ENCODE data around the gene CDH22. TPM values are rescaled to one million over a fixed set of nuclear protein-coding genes. Genes with fewer than 3 reads are reported as not detected.

Gene CDH22
- total and polyA plus RNA-seq, 2 donors (not counting 1 experiment from before 2014, with no cell fraction given): not detected

- H3K27me3 ChIP-seq (ENCODE audit: control insufficient read depth, insufficient read depth, low read length): peaks cover 17% of the 10 kb centered on the region
- H3K9ac ChIP-seq (ENCODE audit: insufficient read depth, low read length): no peak overlapping the region
These were observed 21.9 kb upstream of the CDH22 start for GRCh38 chr20:46330072-46330763.

DNA sequence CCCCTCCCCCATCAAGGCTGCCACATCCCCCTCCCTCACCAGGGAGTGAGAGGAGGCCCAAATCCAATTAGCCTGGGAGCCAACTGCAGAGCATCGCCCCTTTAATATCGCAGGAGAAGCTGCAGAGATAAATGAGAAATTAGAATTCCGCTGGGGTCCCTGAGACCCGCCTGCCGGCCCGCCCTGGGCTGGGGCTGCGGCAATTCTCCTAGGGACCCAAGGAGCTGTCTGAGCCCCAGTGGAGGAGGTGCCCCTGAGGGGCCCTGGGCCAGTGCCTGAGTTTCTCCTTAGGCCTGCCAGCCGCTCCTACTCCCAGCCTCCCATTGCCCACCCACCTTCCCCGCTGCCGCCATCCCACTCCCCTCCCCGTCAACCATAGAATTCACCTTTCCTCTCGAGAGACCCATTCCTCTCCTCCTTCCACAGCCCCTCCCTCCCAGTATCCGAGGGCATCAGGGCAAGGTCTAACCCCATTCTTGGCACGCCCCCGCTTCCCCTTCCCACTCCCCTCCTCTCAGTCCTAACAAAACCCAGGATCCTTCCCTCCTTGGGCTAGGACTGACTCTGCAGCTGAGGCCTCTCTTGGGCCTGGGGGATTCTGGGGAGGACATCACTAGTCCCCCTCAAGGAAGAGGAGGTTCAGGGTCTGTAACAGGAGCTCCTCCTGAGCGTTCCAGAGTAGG is 20.0 kb upstream of the CDH22 start:
- DNase-seq (ENCODE audit: low read depth in 2 of 2): no peak
- H3K27ac ChIP-seq (ENCODE audit: insufficient read depth, low read length): no peak overlapping the region
- H2AFZ ChIP-seq (ENCODE audit: low read length): no peak overlapping the region
- H3K27me3 ChIP-seq (ENCODE audit: control insufficient read depth, insufficient read depth, low read length): peaks cover 11% of the 10 kb centered on the region
- H3K9ac ChIP-seq (ENCODE audit: insufficient read depth, low read length): no peak overlapping the region
- TF ChIP-seq EZH2 (IDR thresholded peaks at IDR 0.05; ENCODE audit: low read length, missing control alignments): no peak
- TF ChIP-seq CTCF (conservative IDR thresholded peaks at IDR 0.05 in 1 of 2, IDR thresholded peaks at IDR 0.05 in 1 of 2; ENCODE audit: low read depth in 1 of 2, low read length in 2 of 2): no peak
- H3K4me3 ChIP-seq (replicated peaks in 1 of 4; ENCODE audit: control extremely low read depth in 1 of 4, insufficient read depth in 1 of 4, low read depth in 3 of 4, low read length in 4 of 4): no peak overlapping the region
- no peak overlapping the region for H3K4me2 ChIP-seq (ENCODE audit: extremely low read depth, insufficient read depth, low read length)
- no peaks in the 10 kb centered on the region for H3K36me3 ChIP-seq (ENCODE audit: control insufficient read depth, insufficient read depth, low read length)
- no peaks in the 10 kb centered on the region for H4K20me1 ChIP-seq (ENCODE audit: control insufficient read depth, extremely low read depth, insufficient read depth, low read length)
- no peaks in the 10 kb centered on the region for H3K4me1 ChIP-seq (ENCODE audit: control insufficient read depth, extremely low read depth, insufficient read depth, low read length)
- no peaks in the 10 kb centered on the region for H3K9me3 ChIP-seq (ENCODE audit: control insufficient read depth, insufficient read depth, low read depth, low read length)
- H3K79me2 ChIP-seq (ENCODE audit: control insufficient read depth, insufficient read depth, low read length): no peaks in the 10 kb centered on the region

More at GRCh38 chr20:46330072-46330763, 21.9 kb upstream of the CDH22 start:
- H3K4me1 ChIP-seq (ENCODE audit: control insufficient read depth, extremely low read depth, insufficient read depth, low read length): no peaks in the 10 kb centered on the region
- H3K4me3 ChIP-seq (replicated peaks in 1 of 4; ENCODE audit: control extremely low read depth in 1 of 4, insufficient read depth in 1 of 4, low read depth in 3 of 4, low read length in 4 of 4): no peak overlapping the region
- H3K27ac ChIP-seq (ENCODE audit: insufficient read depth, low read length): no peak overlapping the region
- no peak overlapping the region for H2AFZ ChIP-seq (ENCODE audit: low read length)
- no peak overlapping the region for H3K4me2 ChIP-seq (ENCODE audit: extremely low read depth, insufficient read depth, low read length)
- TF ChIP-seq EZH2 (IDR thresholded peaks at IDR 0.05; ENCODE audit: low read length, missing control alignments) (no peak), CTCF (conservative IDR thresholded peaks at IDR 0.05 in 1 of 2, IDR thresholded peaks at IDR 0.05 in 1 of 2; ENCODE audit: low read depth in 1 of 2, low read length in 2 of 2) (no peak)
- no peak for DNase-seq (ENCODE audit: low read depth in 2 of 2)
- no peaks in the 10 kb centered on the region for H4K20me1 ChIP-seq (ENCODE audit: control insufficient read depth, extremely low read depth, insufficient read depth, low read length)
- no peaks in the 10 kb centered on the region for H3K9me3 ChIP-seq (ENCODE audit: control insufficient read depth, insufficient read depth, low read depth, low read length)
- H3K79me2 ChIP-seq (ENCODE audit: control insufficient read depth, insufficient read depth, low read length): no peaks in the 10 kb centered on the region
- H3K36me3 ChIP-seq (ENCODE audit: control insufficient read depth, insufficient read depth, low read length): no peaks in the 10 kb centered on the region

GRCh38 chr20:46327557-46327956 is 19.3 kb upstream of the CDH22 start:
- no peak for DNase-seq (ENCODE audit: low read depth in 2 of 2)
- peaks cover 12% of the 10 kb centered on the region for H3K27me3 ChIP-seq (ENCODE audit: control insufficient read depth, insufficient read depth, low read length)

More at GRCh38 chr20:46327557-46327956, 19.3 kb upstream of the CDH22 start:
- no peak overlapping the region for H3K4me2 ChIP-seq (ENCODE audit: extremely low read depth, insufficient read depth, low read length)
- no peak overlapping the region for H3K9ac ChIP-seq (ENCODE audit: insufficient read depth, low read length)
- H2AFZ ChIP-seq (ENCODE audit: low read length): no peak overlapping the region
- H3K79me2 ChIP-seq (ENCODE audit: control insufficient read depth, insufficient read depth, low read length): no peaks in the 10 kb centered on the region
- H3K9me3 ChIP-seq (ENCODE audit: control insufficient read depth, insufficient read depth, low read depth, low read length): no peaks in the 10 kb centered on the region
- no peak overlapping the region for H3K4me3 ChIP-seq (replicated peaks in 1 of 4; ENCODE audit: control extremely low read depth in 1 of 4, insufficient read depth in 1 of 4, low read depth in 3 of 4, low read length in 4 of 4)
- TF ChIP-seq EZH2 (IDR thresholded peaks at IDR 0.05; ENCODE audit: low read length, missing control alignments) (no peak), CTCF (conservative IDR thresholded peaks at IDR 0.05 in 1 of 2, IDR thresholded peaks at IDR 0.05 in 1 of 2; ENCODE audit: low read depth in 1 of 2, low read length in 2 of 2) (no peak)
- H3K27ac ChIP-seq (ENCODE audit: insufficient read depth, low read length): no peak overlapping the region
- H3K36me3 ChIP-seq (ENCODE audit: control insufficient read depth, insufficient read depth, low read length): no peaks in the 10 kb centered on the region
- no peaks in the 10 kb centered on the region for H4K20me1 ChIP-seq (ENCODE audit: control insufficient read depth, extremely low read depth, insufficient read depth, low read length)
- H3K4me1 ChIP-seq (ENCODE audit: control insufficient read depth, extremely low read depth, insufficient read depth, low read length): no peaks in the 10 kb centered on the region
